H1 (cell line): ENCODE data around the gene UROC1. TPM values are rescaled to one million over a fixed set of nuclear protein-coding genes. Genes with fewer than 3 reads are reported as not detected.

Source experiments
- CTCF ChIA-PET: fragments of 300-600 bp; sonication (Branson Sonifier 250); formaldehyde crosslinking; loops from one replicate; lab custom pipeline; 2021; ENCODE audit not compliant: partially characterized antibody; lab: Charles Lee
- POLR2A ChIA-PET: fragments of 300-600 bp; sonication (Branson Sonifier 250); formaldehyde crosslinking; loops from one replicate; lab custom pipeline; 2021; ENCODE audit warnings: inconsistent platforms; ENCODE audit not compliant: partially characterized antibody; lab: Charles Lee
- DNase-seq, 2 experiments: peaks; one replicate each; pipeline versions ENCODE4 v3.0.0 to v3.0.0-alpha.2; 2010 to 2022; ENCODE audit warnings: low spot score in 2 of 2, low read depth in 1 of 2, mixed read lengths in 1 of 2
- FAIRE-seq: peaks from 2 replicates; lab custom pipeline; 2011; peaks lifted over from hg19 to GRCh38; lab: Jason Lieb, UNC
- H2AFZ ChIP-seq: 2 replicates; pipeline ENCODE4 v1.8.1; 2012; ENCODE audit warnings: low read length, inconsistent platforms
- H2AK5ac ChIP-seq: 2 replicates; pipeline ENCODE4 v1.6.1; 2013; ENCODE audit warnings: low read depth, low read length
- H2BK120ac ChIP-seq: replicated peaks from 2 replicates; pipeline ENCODE3; 2013; ENCODE audit warnings: low read depth, low read length, inconsistent platforms
- H2BK12ac ChIP-seq: 2 replicates; pipeline ENCODE4 v1.6.1; 2013; ENCODE audit warnings: low read depth, low read length
- H2BK15ac ChIP-seq: 2 replicates; pipeline ENCODE4 v1.6.1; 2013; ENCODE audit warnings: low read length
- H2BK20ac ChIP-seq: 2 replicates; pipeline ENCODE4 v1.6.1; 2013; ENCODE audit warnings: low read length
- H2BK5ac ChIP-seq: 2 replicates; pipeline ENCODE4 v1.6.1; 2013; ENCODE audit warnings: low read depth, low read length
- H3K14ac ChIP-seq: 2 replicates; pipeline ENCODE4 v1.6.1; 2013; ENCODE audit warnings: inconsistent platforms; ENCODE audit not compliant: insufficient read length
- H3K18ac ChIP-seq: 2 replicates; pipeline ENCODE4 v1.6.1; 2013; ENCODE audit warnings: low read length; ENCODE audit errors: extremely low read depth
- H3K23ac ChIP-seq: 2 replicates; pipeline ENCODE4 v1.6.1; 2013; ENCODE audit warnings: inconsistent platforms; ENCODE audit not compliant: insufficient read length
- H3K23me2 ChIP-seq: 2 replicates; pipeline ENCODE4 v1.6.1; 2013; ENCODE audit warnings: low read depth, low read length
- H3K27ac ChIP-seq: 2 replicates; pipeline ENCODE4 v1.6.1; 2011; ENCODE audit warnings: low read depth, low read length, inconsistent platforms
- H3K27me3 ChIP-seq, 4 experiments: replicated peaks in 1 of 4; 1 replicate in 1 of 4; 2 replicates in 3 of 4; pipeline versions ENCODE4 v1.6.1 to v1.8.1; 2011 to 2013; ENCODE audit warnings: low read length in 3 of 4, mild to moderate bottlenecking in 3 of 4, inconsistent platforms in 2 of 4, mixed read lengths in 2 of 4, moderate library complexity in 1 of 4; ENCODE audit not compliant: control insufficient read depth in 3 of 4, insufficient read depth in 3 of 4; ENCODE audit errors: extremely low read depth in 1 of 4
- H3K36me3 ChIP-seq, 4 experiments: 2 replicates each; pipeline versions ENCODE4 v1.6.1 to v1.8.1; 2011 to 2013; ENCODE audit warnings: mild to moderate bottlenecking in 4 of 4, low read length in 3 of 4, moderate library complexity in 2 of 4, control low read depth in 1 of 4, inconsistent platforms in 1 of 4; ENCODE audit not compliant: insufficient read depth in 4 of 4, control insufficient read depth in 2 of 4
- H3K4ac ChIP-seq: replicated peaks from 2 replicates; pipeline ENCODE3; 2013; ENCODE audit warnings: low read length, low read depth, mixed read lengths, inconsistent platforms; ENCODE audit not compliant: insufficient read length
- H3K4me1 ChIP-seq, 4 experiments: replicated peaks in 1 of 4; 1 replicate in 1 of 4; 2 replicates in 3 of 4; pipeline versions ENCODE4 v1.6.1 to v1.8.1; 2011 to 2013; ENCODE audit warnings: low read length in 3 of 4, inconsistent platforms in 2 of 4, mixed read lengths in 1 of 4; ENCODE audit not compliant: insufficient read depth in 4 of 4, control insufficient read depth in 3 of 4
- H3K4me2 ChIP-seq, 2 experiments: 2 replicates each; pipeline versions ENCODE4 v1.6.1 to v1.8.1; 2011 to 2013; ENCODE audit warnings: low read depth in 2 of 2, low read length in 2 of 2, control low read depth in 1 of 2, inconsistent platforms in 1 of 2, mild to moderate bottlenecking in 1 of 2; ENCODE audit not compliant: insufficient read depth in 1 of 2
- H3K4me3 ChIP-seq, 4 experiments: fragments of 200-600, 300-600 bp in 1 of 4; sonication (generic), shearing (Covaris generic), sonication (Bioruptor Twin) in 1 of 4; 2 replicates each; pipeline versions ENCODE4 v1.5.1 to v1.8.1; 2011 to 2016; ENCODE audit warnings: low read length in 4 of 4, low read depth in 3 of 4, control low read depth in 2 of 4, inconsistent platforms in 2 of 4, mild to moderate bottlenecking in 2 of 4, mixed read lengths in 1 of 4, moderate library complexity in 1 of 4; ENCODE audit not compliant: insufficient read depth in 2 of 4; ENCODE audit errors: extremely low read depth in 1 of 4
- H3K56ac ChIP-seq: replicated peaks from 2 replicates; pipeline ENCODE3; 2013; ENCODE audit warnings: low read depth, mild to moderate bottlenecking, mixed read lengths, low read length, inconsistent platforms; ENCODE audit not compliant: insufficient read length
- H3K79me1 ChIP-seq: 2 replicates; pipeline ENCODE4 v1.6.1; 2013; ENCODE audit warnings: low read depth, low read length, control low read depth
- H3K79me2 ChIP-seq, 2 experiments: 2 replicates each; pipeline versions ENCODE4 v1.6.1 to v1.8.1; 2012 to 2013; ENCODE audit warnings: low read length in 2 of 2, mild to moderate bottlenecking in 2 of 2, inconsistent platforms in 1 of 2; ENCODE audit not compliant: insufficient read depth in 2 of 2, control insufficient read depth in 1 of 2
- H3K9ac ChIP-seq, 4 experiments: replicated peaks in 1 of 4; 1 replicate in 1 of 4; 2 replicates in 3 of 4; pipeline versions ENCODE4 v1.6.1 to v1.8.1; 2011 to 2013; ENCODE audit warnings: low read depth in 3 of 4, low read length in 3 of 4, control low read depth in 2 of 4, mild to moderate bottlenecking in 2 of 4, moderate library complexity in 2 of 4, inconsistent platforms in 1 of 4; ENCODE audit errors: extremely low read depth in 1 of 4
- H3K9me3 ChIP-seq, 2 experiments: 2 replicates each; pipeline versions ENCODE4 v1.6.1 to v1.8.1; 2012 to 2013; ENCODE audit warnings: mild to moderate bottlenecking in 2 of 2, moderate library complexity in 2 of 2, control low read depth in 1 of 2, inconsistent platforms in 1 of 2, low read depth in 1 of 2, low read length in 1 of 2, mixed read lengths in 1 of 2; ENCODE audit not compliant: insufficient read depth in 2 of 2
- H4K20me1 ChIP-seq, 2 experiments: replicated peaks in 1 of 2; 2 replicates each; pipeline versions ENCODE3 to v1.8.1; 2011 to 2013; ENCODE audit warnings: inconsistent platforms in 2 of 2, low read length in 2 of 2, mild to moderate bottlenecking in 1 of 2; ENCODE audit not compliant: insufficient read depth in 2 of 2, control insufficient read depth in 1 of 2
- H4K5ac ChIP-seq: 2 replicates; pipeline ENCODE4 v1.6.1; 2013; ENCODE audit warnings: low read length, low read depth, mixed read lengths, inconsistent platforms; ENCODE audit not compliant: insufficient read length
- H4K8ac ChIP-seq: 2 replicates; pipeline ENCODE4 v1.8.0; 2013; ENCODE audit warnings: mild to moderate bottlenecking, moderate library complexity, low read length, inconsistent platforms; ENCODE audit not compliant: insufficient read depth; ENCODE audit errors: extremely low read depth
- H4K91ac ChIP-seq: replicated peaks from 2 replicates; pipeline ENCODE3; 2013; ENCODE audit warnings: low read length, mixed read lengths, inconsistent platforms; ENCODE audit not compliant: insufficient read length
- CBX5 ChIP-seq: fragments of 300-800, 300-1000 bp; sonication (generic); IDR thresholded peaks from 2 replicates; pipeline ENCODE4 v1.7.1; 2016; ENCODE audit warnings: antibody characterized with exemption, low read length, low read depth
- GABPA ChIP-seq: IDR thresholded peaks from 2 replicates; pipeline ENCODE4 v1.6.1; 2011; ENCODE audit warnings: mild to moderate bottlenecking, low read length, moderate library complexity, borderline replicate concordance; ENCODE audit not compliant: insufficient read depth
- JUN ChIP-seq: IDR thresholded peaks from 2 replicates; pipeline ENCODE4 v1.6.1; 2011; ENCODE audit warnings: low read depth, mild to moderate bottlenecking, improper control_type of control experiment, low read length
- RFX5 ChIP-seq: IDR thresholded peaks from 2 replicates; pipeline ENCODE4 v1.6.1; 2011; ENCODE audit warnings: low read depth, low read length, improper control_type of control experiment, borderline replicate concordance
- SIX5 ChIP-seq: IDR thresholded peaks from 2 replicates; pipeline ENCODE4 v1.6.1; 2011; ENCODE audit warnings: mild to moderate bottlenecking, low read depth, low read length
- SP4 ChIP-seq: IDR thresholded peaks from 2 replicates; pipeline ENCODE4 v1.6.1; 2012; ENCODE audit warnings: low read length, inconsistent platforms
- TAF1 ChIP-seq: IDR thresholded peaks from 2 replicates; pipeline ENCODE4 v1.6.1; 2011; ENCODE audit warnings: mild to moderate bottlenecking, low read depth, low read length
- TEAD4 ChIP-seq: IDR thresholded peaks from 2 replicates; pipeline ENCODE4 v1.6.1; 2012; ENCODE audit warnings: low read depth, low read length, inconsistent platforms, mixed read lengths
- USF2 ChIP-seq: IDR thresholded peaks from 2 replicates; pipeline ENCODE4 v1.6.1; 2011; ENCODE audit warnings: low read length, improper control_type of control experiment
- YY1 ChIP-seq: IDR thresholded peaks from 2 replicates; pipeline ENCODE4 v1.6.1; 2011; ENCODE audit warnings: low read depth, mild to moderate bottlenecking, low read length
- ZNF274 ChIP-seq: IDR thresholded peaks from 2 replicates; pipeline ENCODE4 v1.7.0; 2012; ENCODE audit warnings: low read length, borderline replicate concordance; ENCODE audit errors: extremely low read depth
- WGBS, 2 experiments: shearing (Covaris generic) in 1 of 2; methylation state at CpG; one replicate each; pipeline versions ENCODE4 v1.1.6 to v1.1.7; 2013 to 2015; ENCODE audit warnings: low lambda C conversion rate in 2 of 2, mixed read lengths in 2 of 2, inconsistent platforms in 1 of 2, low coverage in 1 of 2, missing lambda C conversion rate in 1 of 2; ENCODE audit not compliant: insufficient replicate concordance in 2 of 2, insufficient coverage in 1 of 2, insufficient read length in 1 of 2; ENCODE audit errors: extremely low coverage in 1 of 2, missing lambda C conversion rate in 1 of 2; 5-methylcytosine and 5-hydroxymethylcytosine counted together
- polyA plus RNA-seq, 7 experiments: library from polyadenylated mRNA; depleted of rRNA in 3 of 7; stranded (reverse) in 5 of 7; unstranded in 2 of 7; fragments of >200 nt in 5 of 7; fragments of 200-250 nt in 2 of 7; gene quantifications; 1 replicate in 5 of 7; 2 replicates in 1 of 7; 4 replicates in 1 of 7; pipeline versions ENCODE4 v1.2.1 to v1.2.3, GENCODE V29; 2011 to 2013; ENCODE audit warnings: missing spikeins in 2 of 7, mixed read lengths in 2 of 7
- total RNA-seq: library from RNA; stranded (reverse); fragmentation: NEBNext Ultra II Directional; extraction: Animal tissue kit (Norgen Biotek cat#: 25700); gene quantifications from 2 replicates; pipeline ENCODE4 v1.2.1, GENCODE V29; 2021

The UROC1 gene
- total and polyA plus RNA-seq, 2 of the 8 experiments (the other 6 are each of a cell fraction or from before 2014, with no cell fraction given): 0.03 TPM; not detected in 1

- no peak overlapping the region for H2AK5ac ChIP-seq
- POLR2A ChIA-PET: no interaction called here
- no peak overlapping the region for H3K23ac ChIP-seq
- H3K14ac ChIP-seq: no peak overlapping the region
- H2BK120ac ChIP-seq: no peak overlapping the region
- H3K4ac ChIP-seq: no peak overlapping the region
- H4K91ac ChIP-seq: no peak overlapping the region
- H3K56ac ChIP-seq: no peak overlapping the region
- no peaks in the 10 kb centered on the region for H3K79me1 ChIP-seq
- no peak overlapping the region for H3K18ac ChIP-seq
- FAIRE-seq (no peak), DNase-seq (no peak)
- H3K9me3 ChIP-seq: no peaks in the 10 kb centered on the region
- no peaks in the 10 kb centered on the region for H4K20me1 ChIP-seq
- H3K79me2 ChIP-seq: no peaks in the 10 kb centered on the region
- H2BK20ac ChIP-seq: no peak overlapping the region
- H3K36me3 ChIP-seq: no peaks in the 10 kb centered on the region
- no peak overlapping the region for H2BK15ac ChIP-seq
- H3K4me1 ChIP-seq: no peaks in the 10 kb centered on the region; a peak in 1 of 7 replicates
- H2BK12ac ChIP-seq: no peak overlapping the region
- H3K23me2 ChIP-seq: no peaks in the 10 kb centered on the region; the same call in 1 of the 2 replicates
- H4K8ac ChIP-seq: no peak overlapping the region
- no peak for TF ChIP-seq CBX5
- TF ChIP-seq SIX5: no peak
- no peak for TF ChIP-seq JUN
- TF ChIP-seq SP4: no peak
- no peak for TF ChIP-seq ZNF274
- no peak for TF ChIP-seq GABPA
- TF ChIP-seq RFX5: no peak
- TF ChIP-seq USF2: no peak
- no peak for TF ChIP-seq YY1
- TF ChIP-seq TAF1: no peak
- TF ChIP-seq TEAD4: no peak
- H2BK5ac ChIP-seq: no peak overlapping the region
- H3K4me3 ChIP-seq: no peak overlapping the region
- H3K9ac ChIP-seq: no peak overlapping the region
- CTCF ChIA-PET: interaction anchor here (0.8 kb wide), 1 partner anchor 143 kb away, joined by 3 read pairs; no protein-coding TSS in a partner anchor
- H2AFZ ChIP-seq: no peak overlapping the region
- 94% methylated on average over 9 of the region's 9 CpGs; no CpG with 5 or more reads in 1 of the 2 experiments for WGBS, 2 experiments
- no peak overlapping the region for H4K5ac ChIP-seq
- H3K27ac ChIP-seq: no peak overlapping the region
- H3K4me2 ChIP-seq: no peak overlapping the region
- no peaks in the 10 kb centered on the region for H3K27me3 ChIP-seq
Measured at GRCh38 chr3:126516936-126517290, 660 bp downstream of the UROC1 start.
